Renal pelvis (tissue), 4 donors: ENCODE measurements around the gene SUMO2. TPM values are rescaled to one million over a fixed set of nuclear protein-coding genes. Genes with fewer than 3 reads are reported as not detected.
"Not testable (repeated sequence)": the region's sequence is repeated elsewhere in the genome, so short reads cannot be mapped to it uniquely, and the experiment has no call there.

ENCODE experiments used
- DNase-seq: peaks from one replicate; pipeline ENCODE4 v3.0.0-alpha.2; 2013
- polyA plus RNA-seq, 3 donors: library from polyadenylated mRNA; unstranded; fragments of 120-200 nt; gene quantifications; one replicate each; pipeline ENCODE4 v1.2.1, GENCODE V29; 2013; ENCODE audit not compliant: insufficient read length in 3 of 3

SUMO2 gene
- polyA plus RNA-seq, 3 donors: 651 to 676 (median 657) TPM

- no peak for DNase-seq
These were observed 12.1 kb upstream of the SUMO2 start for GRCh38 chr17:75194879-75195278.

GRCh38 chr17:75191584-75191983 lies 8.8 kb upstream of the SUMO2 start:
- no peak for DNase-seq

- DNase-seq: no peak
These were observed 5.9 kb upstream of the SUMO2 start for GRCh38 chr17:75188614-75189013.

DNA sequence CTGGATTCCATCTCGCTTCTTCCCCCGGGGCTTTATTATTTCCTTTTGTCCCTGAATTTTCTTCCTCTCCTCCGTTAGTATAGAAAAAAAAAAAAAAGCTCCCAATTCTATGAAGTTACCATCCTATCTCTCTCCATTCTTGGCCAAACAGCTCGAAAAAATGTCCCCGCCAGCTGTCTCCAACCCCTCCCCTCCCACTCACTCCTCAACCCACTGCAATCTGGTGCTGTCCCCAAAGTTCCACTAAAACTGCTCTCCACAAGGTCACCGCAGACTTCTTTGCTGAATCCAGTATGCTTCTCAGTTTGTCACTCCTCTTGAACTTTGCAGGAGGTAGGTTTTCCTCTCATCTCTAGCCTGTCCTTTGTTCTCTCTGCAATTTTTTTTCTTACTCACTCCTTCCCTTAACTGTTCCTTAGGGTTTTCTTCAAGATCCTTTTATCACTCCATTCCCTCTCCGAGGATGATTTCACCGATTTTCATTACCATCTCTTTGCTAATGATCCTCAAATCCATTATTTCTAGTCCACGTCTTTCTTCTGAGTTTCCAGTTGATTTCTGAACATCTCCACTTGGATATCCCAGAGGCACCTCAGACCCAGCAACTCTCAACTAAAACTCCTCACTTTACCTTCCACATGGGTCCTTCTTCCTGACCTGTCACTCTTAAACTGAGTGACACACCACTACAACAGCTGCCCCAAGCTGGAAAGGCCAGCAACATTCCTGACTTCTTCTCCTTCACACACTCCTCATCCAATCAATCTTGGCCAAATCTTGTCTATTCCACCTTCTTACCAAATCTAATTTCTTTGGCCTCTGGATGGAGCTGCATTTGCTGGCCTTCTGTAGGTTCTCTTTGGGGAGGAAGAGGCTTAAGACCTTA lies 1.5 kb upstream of the SUMO2 start:
- DNase-seq: no peak

GRCh38 chr17:75182319-75182568 lies 515 bp downstream of the SUMO2 start:
- DNase-seq: no peak

DNA sequence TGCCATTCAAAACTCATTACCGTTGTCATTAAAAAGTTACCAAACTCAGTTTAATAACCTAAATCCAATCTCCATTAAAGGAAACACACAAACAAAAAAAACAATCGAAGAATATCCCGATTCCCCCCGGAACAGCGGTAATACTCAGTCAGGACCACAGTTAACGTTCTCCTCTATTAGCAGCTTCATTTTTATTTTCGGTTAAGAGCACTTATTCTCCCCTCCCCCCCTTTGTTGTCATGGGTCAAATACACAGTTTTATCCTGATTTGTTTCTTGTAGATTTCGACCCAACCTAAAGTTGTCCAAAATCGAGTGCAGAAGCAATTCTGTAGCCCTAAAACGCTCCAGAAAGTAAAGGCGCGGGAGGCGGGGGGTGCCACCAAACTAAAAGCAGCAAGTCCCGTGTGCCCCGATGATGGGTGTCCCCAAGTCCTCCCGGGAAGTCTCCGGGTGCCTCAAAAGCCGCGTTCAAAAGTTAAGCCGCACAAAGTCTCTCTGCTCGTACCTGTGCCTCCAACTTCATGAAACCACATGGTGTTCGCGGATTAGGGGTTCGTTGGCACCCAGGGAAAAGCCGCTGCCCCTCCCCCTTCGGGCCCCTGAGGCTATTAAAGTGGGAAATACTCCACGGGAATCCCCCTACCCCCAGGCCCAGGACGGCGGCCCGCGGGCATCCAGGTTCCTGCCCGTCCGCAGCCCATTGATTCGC lies 996 bp downstream of the SUMO2 start:
- no peak for DNase-seq

DNA sequence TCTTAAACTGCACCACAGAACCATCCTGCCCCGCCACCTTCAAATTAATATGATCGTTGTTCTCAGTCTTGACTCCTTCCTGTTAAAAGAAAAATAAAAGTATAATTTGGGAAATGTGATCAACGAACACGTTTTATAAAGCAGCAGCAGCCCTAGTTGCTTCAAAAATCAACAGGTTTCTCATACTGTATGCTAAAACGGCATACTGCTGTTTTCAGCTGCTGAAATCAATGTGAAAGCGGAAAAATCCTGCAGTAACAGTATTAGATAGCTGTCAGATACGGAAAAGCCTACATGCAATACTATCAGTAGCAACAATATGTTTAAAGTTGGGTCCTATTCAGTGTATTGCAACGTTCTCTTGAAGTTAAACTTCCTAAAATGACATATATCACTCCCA lies 1.6 kb downstream of the SUMO2 start:
- no peak for DNase-seq

- no peak for DNase-seq
These were observed 4.3 kb downstream of the SUMO2 start for GRCh38 chr17:75178453-75178852.

GRCh38 chr17:75176625-75177024 lies 6.1 kb downstream of the SUMO2 start:
- DNase-seq: no peak

DNA sequence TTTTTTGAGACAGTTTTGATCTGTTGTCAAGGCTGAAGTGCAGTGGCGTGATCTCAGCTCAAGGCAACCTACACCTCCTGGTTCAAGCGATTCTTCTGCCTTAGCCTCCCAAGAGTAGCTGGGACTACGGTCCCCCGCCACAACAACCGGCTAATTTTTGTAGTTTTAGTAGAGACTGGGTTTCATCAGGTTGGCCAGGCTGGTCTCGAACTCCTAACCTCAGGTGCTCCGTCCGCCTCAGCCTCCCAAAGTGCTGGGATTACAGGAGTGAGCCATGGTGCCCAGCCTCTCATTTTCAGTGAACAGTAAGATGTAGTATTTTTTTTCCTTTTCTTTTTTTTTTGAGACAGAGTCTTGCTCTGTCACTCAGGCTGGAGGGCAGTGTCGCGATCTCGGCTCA lies 7.8 kb downstream of the SUMO2 start:
- DNase-seq: no peak

- no peak for DNase-seq
These were observed 9.2 kb downstream of the SUMO2 start for GRCh38 chr17:75173526-75173925.

- DNase-seq: no peak
These were observed 13.8 kb downstream of the SUMO2 start for GRCh38 chr17:75168998-75169397.

DNA sequence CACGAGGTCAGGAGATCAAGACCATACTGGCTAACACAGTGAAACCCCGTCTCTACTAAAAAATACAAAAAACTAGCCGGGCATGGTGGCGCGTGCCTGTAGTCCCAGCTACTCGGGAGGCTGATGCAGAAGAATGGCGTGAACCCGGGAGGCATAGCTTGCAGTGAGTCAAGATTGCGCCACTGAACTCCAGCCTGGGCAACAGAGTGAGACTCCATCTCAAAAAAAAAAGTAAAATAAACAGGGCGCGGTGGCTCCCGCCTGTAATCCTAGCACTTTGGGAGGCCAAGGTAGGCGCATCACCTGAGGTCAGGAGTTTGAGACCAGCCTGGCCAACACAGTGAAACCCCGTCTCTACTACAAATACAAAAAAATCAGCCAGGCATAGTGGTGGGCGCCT lies 18.2 kb downstream of the SUMO2 start:
- DNase-seq: not testable (repeated sequence)

DNA sequence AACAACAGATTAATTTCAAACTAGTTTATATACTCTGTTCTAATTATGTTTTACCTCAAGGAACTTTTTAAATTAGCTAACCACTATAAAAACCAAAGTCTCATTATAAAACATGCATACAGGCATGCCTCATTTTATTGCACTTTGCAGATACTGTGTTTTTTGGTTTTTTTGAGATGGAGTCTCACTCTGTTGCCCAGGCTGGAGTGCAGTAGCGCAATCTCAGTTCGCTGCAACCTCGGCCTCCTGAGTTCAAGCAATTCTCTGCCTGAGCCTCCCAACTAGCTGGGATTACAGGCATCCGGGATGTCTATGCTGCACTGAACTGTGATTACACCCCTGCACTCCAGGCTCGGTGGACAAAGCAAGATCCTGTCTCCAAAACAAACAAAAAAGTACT lies 19.7 kb downstream of the SUMO2 start:
- no peak for DNase-seq

DNA sequence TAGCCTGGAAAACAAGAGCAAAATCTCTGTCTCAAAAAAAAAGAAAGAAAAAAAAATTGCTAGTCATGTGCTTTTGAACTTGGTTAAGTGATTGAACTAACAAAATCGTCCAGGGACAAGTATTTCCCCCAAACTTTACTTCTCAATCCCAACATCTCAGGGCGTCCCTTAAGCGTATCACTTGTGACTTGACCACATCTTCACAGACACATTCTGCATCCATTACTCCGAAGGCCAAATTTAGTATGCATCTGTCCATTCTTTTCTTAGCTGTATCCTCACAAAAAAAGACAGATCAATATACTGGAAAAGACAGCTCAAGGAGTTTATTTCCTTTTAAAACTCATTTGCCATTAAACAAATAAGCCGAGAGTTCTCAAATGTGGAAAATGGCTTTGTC lies 22.5 kb downstream of the SUMO2 start:
- no peak for DNase-seq

- DNase-seq: no peak
These were observed 23.3 kb downstream of the SUMO2 start for GRCh38 chr17:75159196-75160031.

GRCh38 chr17:75158480-75158879 lies 24.3 kb downstream of the SUMO2 start:
- not testable (repeated sequence) for DNase-seq

DNA sequence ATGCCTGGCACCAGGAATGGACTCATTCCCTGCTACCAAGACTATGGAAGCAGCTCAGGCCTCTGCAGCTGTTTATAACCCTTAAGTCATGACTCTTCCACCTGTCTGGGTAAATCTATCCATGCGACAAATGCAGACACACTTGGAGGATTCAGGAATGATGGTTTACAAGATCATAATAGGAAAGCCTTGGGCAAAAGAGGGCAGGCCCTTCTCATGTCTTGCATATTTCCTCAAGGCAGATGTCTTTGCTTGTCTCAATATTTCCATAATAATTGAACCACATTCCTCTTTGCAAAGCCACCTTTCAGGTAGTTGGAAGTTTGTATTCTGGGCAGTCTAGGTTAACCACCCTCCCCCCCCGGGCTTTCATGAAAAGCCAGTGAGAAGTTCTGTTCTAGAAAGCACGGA lies 27.6 kb downstream of the SUMO2 start:
- peak; percentile 20 for DNase-seq

DNA sequence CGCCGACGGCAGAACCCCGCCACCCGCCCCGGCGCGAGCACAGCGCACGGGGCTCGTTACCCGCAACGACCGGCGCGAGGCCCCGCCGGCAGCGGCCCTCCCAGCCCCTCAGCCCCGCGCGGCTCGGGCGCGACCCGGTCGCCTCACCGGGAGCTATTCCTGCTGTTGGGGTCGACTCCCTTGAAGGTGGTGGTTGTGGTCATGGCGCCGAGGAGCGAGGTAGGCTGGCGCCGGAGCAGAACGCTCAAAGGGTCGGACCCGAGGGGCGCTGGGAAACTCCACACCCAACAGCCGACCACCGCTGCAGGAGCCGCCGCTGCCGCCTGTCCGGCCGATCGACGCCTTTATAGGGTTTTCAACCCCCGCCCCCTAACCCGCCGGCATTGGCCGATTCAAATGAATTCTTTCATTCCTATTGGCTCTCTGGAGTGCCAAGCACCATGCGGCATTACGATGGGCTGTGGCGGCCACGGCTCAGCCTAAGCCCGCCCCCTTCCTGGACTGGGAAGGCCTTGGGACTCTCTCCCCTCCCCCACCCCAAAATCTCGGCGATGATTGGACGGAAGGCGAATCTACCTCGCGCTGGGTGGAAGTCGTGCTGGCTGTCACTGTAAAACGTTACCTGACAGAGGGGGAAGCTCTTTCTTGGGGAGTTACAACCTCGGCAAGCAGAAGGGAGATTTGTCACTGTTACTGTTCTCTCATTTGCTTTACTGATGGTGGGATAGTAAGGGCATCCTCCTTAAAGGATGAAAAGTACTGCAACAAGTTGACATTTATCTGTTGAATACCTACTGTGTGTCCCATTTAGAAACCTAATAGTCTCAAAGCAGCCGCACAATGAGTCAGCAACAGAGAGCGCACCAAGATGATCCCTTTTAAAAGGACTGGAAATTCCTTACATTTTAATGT lies 28.3 kb downstream of the SUMO2 start, which contains the start of gene JPT1:
TSS of gene JPT1 (minus strand) at position 318 of the 912 bp plus-strand sequence. CDS start at position 203, 115 bp downstream.
- peak; percentile 99 for DNase-seq

DNA sequence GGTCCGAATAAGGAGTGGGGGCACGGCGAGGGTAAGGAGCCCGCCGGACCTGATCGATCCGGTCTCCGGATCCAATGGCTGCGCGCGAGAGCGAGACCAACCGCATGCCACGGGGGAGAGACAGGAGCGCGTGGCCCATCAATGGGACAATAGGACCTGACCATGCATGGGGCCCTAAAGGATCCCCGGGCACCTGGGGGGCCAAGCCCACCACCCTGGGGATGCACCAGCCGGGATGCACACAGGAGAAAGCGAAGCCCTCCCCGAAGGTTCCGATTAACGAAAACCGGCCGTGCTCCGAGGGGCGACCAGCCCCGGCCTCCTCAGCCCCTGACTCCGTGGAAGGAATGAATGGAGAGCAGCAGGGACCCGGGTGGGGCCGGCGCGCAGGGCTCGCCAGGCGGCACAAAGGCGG lies 29.0 kb downstream of the SUMO2 start:
- DNase-seq: no peak
